HS-5 (cell line): ENCODE results near the gene LRP5.
A peak's percentile ranks its signal among the peaks of the same experiment; 100 is the strongest.
"Not testable (repeated sequence)": the region's sequence is repeated elsewhere in the genome, so short reads cannot be mapped to it uniquely, and the experiment has no call there.

Experiments
- DNase-seq: peaks from one replicate; pipeline ENCODE4 v3.0.0-alpha.2; 2012; ENCODE audit warnings: low read depth

The LRP5 gene

DNA sequence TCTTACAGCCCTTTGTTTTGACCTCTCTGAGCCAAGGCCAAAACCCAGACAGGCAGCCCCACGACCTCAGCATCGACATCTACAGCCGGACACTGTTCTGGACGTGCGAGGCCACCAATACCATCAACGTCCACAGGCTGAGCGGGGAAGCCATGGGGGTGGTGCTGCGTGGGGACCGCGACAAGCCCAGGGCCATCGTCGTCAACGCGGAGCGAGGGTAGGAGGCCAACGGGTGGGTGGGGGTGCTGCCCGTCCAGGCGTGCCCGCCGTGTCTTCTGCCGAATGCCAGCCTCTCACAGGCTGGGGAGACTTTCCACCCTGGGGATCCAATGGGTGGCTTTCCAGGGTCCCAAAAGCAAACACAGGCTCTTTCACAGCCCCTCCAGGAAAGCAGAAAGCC, 111.1 kb downstream of the LRP5 start:
- DNase-seq = no peak

GRCh38 chr11:68424101-68424632, 111.8 kb downstream of the LRP5 start:
- DNase-seq = no peak

- DNase-seq = no peak
Measured at GRCh38 chr11:68424981-68425865, 112.8 kb downstream of the LRP5 start.

- DNase-seq = no peak
Measured at GRCh38 chr11:68425866-68426380, 113.5 kb downstream of the LRP5 start.

DNA sequence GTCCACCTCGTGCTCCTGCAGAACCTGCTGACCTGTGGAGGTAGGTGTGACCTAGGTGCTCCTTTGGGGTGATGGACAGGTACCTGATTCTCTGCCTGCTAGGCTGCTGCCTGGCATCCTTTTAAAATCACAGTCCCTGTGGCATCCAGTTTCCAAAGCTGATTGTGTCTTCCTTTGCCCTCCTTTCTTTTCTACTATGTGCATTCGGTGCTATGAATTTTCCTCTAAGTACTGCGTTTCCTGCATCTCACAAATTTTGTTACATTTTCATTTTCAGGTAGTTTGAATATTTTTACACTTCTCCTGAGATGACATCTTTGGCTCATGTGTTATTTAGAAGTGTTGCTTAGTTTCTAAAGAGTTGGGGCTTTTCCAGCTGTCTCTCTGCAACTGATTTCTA, 117.3 kb downstream of the LRP5 start:
- no peak for DNase-seq

GRCh38 chr11:68430384-68430783, 118.0 kb downstream of the LRP5 start:
- no peak for DNase-seq

- DNase-seq = no peak
Measured at GRCh38 chr11:68430801-68431200, 118.4 kb downstream of the LRP5 start.

- DNase-seq = no peak
Measured at GRCh38 chr11:68431984-68432645, 119.7 kb downstream of the LRP5 start.

- no peak for DNase-seq
Measured at GRCh38 chr11:68432874-68433273, 120.5 kb downstream of the LRP5 start.

DNA sequence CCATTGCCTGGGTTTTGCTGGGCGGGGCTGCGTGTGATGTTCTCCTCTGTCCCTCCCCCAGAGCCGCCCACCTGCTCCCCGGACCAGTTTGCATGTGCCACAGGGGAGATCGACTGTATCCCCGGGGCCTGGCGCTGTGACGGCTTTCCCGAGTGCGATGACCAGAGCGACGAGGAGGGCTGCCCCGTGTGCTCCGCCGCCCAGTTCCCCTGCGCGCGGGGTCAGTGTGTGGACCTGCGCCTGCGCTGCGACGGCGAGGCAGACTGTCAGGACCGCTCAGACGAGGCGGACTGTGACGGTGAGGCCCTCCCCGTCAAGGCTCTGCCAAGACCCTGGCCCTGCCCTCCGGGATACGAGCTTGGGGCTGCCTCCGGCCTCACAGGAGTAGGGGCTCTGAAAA, 121.2 kb downstream of the LRP5 start:
- no peak for DNase-seq

DNA sequence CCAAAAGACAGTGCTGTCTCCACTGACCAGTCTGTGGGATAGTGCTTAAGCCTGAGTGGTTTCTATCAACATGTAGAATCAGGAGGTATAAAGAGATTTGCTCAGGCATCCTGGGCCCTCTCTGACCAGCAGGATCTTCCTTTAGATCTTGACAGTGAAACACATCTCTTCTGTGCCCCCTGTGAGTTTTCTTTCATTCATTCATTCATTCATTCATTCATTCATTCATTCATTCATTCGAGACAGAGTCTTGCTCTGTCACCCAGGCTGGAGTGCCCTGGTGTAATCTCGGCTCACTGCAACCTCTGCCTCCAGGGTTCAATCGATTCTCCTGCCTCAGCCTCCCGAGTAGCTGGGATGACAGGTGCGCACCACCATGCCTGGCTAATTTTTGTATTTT, 121.8 kb downstream of the LRP5 start:
- DNase-seq = not testable (repeated sequence)

DNA sequence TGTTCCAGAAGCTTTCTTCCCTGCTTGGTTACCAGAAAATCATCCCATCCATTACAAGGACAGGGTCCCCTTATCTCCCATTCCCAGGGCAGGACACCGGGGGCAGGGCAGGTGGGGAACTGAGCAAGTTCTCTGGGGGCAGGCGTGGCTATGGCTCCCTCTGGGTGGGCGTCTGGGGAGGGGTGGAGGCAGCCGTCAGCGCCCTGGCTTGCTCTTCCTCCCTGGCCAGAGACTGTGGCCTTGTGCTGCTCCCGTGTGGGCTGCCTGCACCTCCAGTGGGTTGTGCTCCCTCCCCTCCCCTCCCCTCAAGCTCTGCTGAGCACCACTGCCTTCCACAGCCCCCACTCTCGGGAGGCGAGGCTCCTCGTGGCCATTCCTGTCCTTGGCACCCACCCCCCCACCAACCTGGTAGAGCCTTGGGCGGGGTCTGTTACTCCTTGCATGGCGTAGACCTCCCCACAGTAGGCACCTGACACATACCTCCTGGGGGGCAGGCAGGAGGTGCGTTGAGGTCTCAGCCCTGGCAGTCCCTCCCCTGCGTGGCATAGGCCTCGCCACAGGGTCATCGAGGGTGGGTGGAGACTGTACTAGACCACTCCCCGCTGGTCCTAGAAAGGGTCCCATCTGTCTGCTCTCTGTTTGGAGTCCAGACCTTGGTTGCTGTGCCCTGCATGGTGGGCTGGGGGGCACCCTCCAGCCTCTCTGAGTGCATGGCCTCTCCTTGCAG, 123.9 kb downstream of the LRP5 start:
- no peak for DNase-seq

DNA sequence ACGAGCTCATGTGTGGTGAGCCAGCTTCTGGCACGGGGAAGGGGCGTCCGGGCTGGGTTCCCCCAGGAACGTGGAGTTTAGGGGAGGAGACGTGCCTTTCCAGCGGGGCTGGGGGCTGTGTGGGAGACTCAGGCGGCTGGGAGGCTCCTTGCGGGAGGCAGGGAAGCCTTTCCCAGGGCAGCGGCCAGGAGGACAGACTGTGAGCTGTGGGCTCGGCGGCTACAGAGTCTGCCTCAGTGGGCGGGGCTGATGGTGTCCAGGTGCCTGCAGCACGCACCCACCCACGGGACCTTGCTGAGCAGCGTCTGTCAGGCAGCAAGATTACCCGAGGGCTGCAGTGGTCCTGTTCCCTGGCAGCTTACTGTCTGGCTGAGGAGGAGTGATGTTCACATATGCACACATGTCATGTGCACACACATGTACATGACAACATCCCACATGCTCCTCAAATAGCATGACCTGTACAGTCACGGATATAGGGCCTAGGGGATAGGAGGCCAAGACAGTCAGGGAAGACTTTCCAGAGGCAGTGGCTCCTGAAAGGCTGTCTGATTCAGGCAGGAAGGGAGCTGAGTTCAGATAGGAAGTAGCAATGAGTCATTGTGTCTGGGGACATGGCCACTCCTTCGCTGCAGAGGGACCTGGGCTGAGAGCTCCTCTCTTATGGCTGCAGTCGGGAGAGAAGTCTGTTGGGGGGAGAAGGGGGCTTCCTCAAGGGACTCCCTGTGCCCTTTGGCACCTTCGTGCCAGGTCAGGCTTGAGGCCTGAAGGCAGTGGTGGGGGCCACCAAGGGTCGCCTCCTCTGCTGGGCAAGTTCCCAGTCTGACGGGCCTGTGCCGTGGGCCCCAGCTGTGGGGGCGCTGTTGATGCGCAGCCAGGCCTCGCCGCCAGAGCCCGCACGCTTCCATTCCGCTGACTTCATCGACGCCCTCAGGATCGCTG, 124.9 kb downstream of the LRP5 start:
- DNase-seq = peak; percentile 45

- DNase-seq = no peak
Measured at GRCh38 chr11:68437927-68438657, 125.7 kb downstream of the LRP5 start.

GRCh38 chr11:68438658-68439259, 126.4 kb downstream of the LRP5 start:
- DNase-seq = no peak

DNA sequence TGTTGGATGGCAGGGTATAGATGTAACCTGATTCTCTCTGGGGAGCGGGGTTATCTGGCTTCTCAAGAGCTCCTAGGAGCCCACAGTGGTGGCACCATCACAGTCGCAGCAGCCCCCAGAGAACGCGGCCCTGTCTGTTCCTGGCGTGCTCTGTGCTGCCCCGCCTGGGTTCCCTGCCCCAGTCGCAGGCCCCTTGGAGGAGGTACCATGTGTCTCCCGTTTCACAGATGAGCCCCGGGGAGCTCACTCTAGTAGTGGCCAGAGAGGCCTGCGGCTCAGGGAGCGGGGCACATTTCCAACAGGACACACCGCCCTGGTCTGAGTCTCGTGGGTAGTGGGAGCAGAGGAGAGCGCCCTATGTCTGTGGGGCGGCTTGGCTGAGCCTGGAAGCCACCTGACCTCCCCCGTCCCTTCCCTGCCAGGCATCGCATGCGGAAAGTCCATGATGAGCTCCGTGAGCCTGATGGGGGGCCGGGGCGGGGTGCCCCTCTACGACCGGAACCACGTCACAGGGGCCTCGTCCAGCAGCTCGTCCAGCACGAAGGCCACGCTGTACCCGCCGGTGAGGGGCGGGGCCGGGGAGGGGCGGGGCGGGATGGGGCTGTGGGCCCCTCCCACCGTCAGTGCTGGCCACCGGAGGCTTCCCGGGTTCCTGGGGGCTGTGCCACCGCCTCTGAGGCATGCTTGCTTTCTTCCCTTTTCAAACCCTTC, 127.1 kb downstream of the LRP5 start:
- no peak for DNase-seq

GRCh38 chr11:68440224-68440623, 127.8 kb downstream of the LRP5 start:
- DNase-seq = no peak

- DNase-seq = no peak
Measured at GRCh38 chr11:68441466-68442230, 129.3 kb downstream of the LRP5 start.

DNA sequence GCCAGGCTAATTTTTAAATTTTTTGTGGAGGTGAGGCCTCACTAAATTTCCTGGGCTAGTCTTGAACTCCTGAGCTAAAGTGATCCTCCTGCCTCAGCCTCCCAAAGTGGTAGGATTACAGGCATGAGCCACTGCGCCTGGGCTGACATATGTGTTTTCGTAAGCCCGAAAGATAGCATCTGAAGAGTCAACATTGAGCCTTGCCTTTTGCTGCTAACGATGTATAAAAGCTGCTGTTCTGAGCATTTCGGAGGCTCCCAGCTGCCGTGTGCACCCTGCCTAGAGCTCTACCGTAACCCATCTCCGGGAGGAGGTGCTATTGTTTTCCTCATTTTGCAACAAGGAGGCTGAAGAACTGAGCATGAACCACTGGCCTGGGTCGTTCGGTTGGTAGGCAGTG, 130.0 kb downstream of the LRP5 start:
- no peak for DNase-seq
